HepG2 (cell line): Measurements from ENCODE around the gene EML2. TPM values are rescaled to one million over a fixed set of nuclear protein-coding genes. Genes with fewer than 3 reads are reported as not detected.

Experiments used
- ATAC-seq: fragments of 200-7000 bp; cut with Tn5 transposase; 3 replicates; pipeline ENCODE4 v1.9.1; 2020; ENCODE audit warnings: mild to moderate bottlenecking, moderate library complexity
- BruUV-seq: library from RNA; stranded (reverse); fragments of 400-500 nt; replicated peaks from 2 replicates; lab custom pipeline; 2021; lab: Mats Ljungman, UMichigan
- CTCF ChIA-PET: fragments of 300-600 bp; formaldehyde crosslinking; extraction: SDS; loops from one replicate; lab custom pipeline; 2021; ENCODE audit warnings: low total read pairs, inconsistent platforms, low intra/inter-chr PET ratio; lab: Yijun Ruan, JAX
- POLR2A ChIA-PET: fragments of 350-600 bp; sonication (Branson Sonifier 250); formaldehyde crosslinking; loops from one replicate; lab custom pipeline; 2020; ENCODE audit warnings: antibody characterized with exemption, inconsistent platforms; lab: Yijun Ruan, JAX
- DNase-seq: peaks from one replicate; pipeline ENCODE4 v3.0.0-alpha.2; 2015; ENCODE audit warnings: low spot score
- FAIRE-seq: peaks from 3 replicates; lab custom pipeline; 2011; peaks lifted over from hg19 to GRCh38; lab: Jason Lieb, UNC
- H2AFZ ChIP-seq: one replicate; pipeline ENCODE4 v1.6.1; 2011; ENCODE audit warnings: low read length, inconsistent platforms
- H3K27ac ChIP-seq: fragments of 300-600 bp; 3 replicates; pipeline ENCODE4 v1.8.0; 2011; ENCODE audit warnings: mixed run types, mild to moderate bottlenecking, mixed read lengths, low read length, inconsistent platforms; ENCODE audit not compliant: insufficient read depth; ENCODE audit errors: extremely low read length
- H3K27me3 ChIP-seq, 2 experiments: fragments of 200-600 bp in 1 of 2; 2 replicates in 1 of 2; 3 replicates in 1 of 2; pipeline versions ENCODE4 v1.6.0 to v1.8.0; 2011; ENCODE audit warnings: low read length in 2 of 2, mild to moderate bottlenecking in 2 of 2, moderate library complexity in 2 of 2, inconsistent platforms in 1 of 2; ENCODE audit not compliant: insufficient read depth in 2 of 2, control insufficient read depth in 1 of 2
- H3K36me3 ChIP-seq, 2 experiments: fragments of 200-600 bp in 1 of 2; replicated peaks in 1 of 2; 2 replicates in 1 of 2; 3 replicates in 1 of 2; pipeline versions ENCODE4 v1.5.1 to v1.8.0; 2011; ENCODE audit warnings: low read length in 2 of 2, inconsistent platforms in 1 of 2; ENCODE audit not compliant: insufficient read depth in 2 of 2, control insufficient read depth in 1 of 2
- H3K4me1 ChIP-seq: 2 replicates; pipeline ENCODE4 v1.5.1; 2012; ENCODE audit warnings: low read length, inconsistent platforms; ENCODE audit not compliant: insufficient read depth
- H3K4me2 ChIP-seq: 2 replicates; pipeline ENCODE4 v1.6.0; 2011; ENCODE audit warnings: low read depth, low read length, inconsistent platforms
- H3K4me3 ChIP-seq, 3 experiments: fragments of 200-600 bp in 1 of 3; sonication (generic), shearing (Covaris generic) in 1 of 3; replicated peaks in 1 of 3; 2 replicates each; pipeline ENCODE4 v1.5.1; 2011 to 2016; ENCODE audit warnings: low read length in 3 of 3, inconsistent platforms in 2 of 3, low read depth in 2 of 3, mild to moderate bottlenecking in 2 of 3, control low read depth in 1 of 3, mixed read lengths in 1 of 3; ENCODE audit not compliant: insufficient read depth in 1 of 3
- H3K79me2 ChIP-seq: one replicate; pipeline ENCODE4 v1.6.1; 2011; ENCODE audit warnings: low read length, inconsistent platforms; ENCODE audit not compliant: insufficient read depth
- H3K9ac ChIP-seq: 2 replicates; pipeline ENCODE4 v1.6.0; 2011; ENCODE audit warnings: mild to moderate bottlenecking, low read depth, low read length, inconsistent platforms; ENCODE audit not compliant: insufficient read depth
- H3K9me3 ChIP-seq: 2 replicates; pipeline ENCODE4 v1.5.1; 2012; ENCODE audit warnings: mild to moderate bottlenecking, low read length
- H4K20me1 ChIP-seq: 2 replicates; pipeline ENCODE4 v1.6.0; 2011; ENCODE audit warnings: inconsistent platforms, mild to moderate bottlenecking, low read length, moderate library complexity; ENCODE audit not compliant: insufficient read depth
- ATM ChIP-seq: fragments of 450-650 bp; IDR thresholded peaks from 2 replicates; pipeline ENCODE4 v1.7.1; 2017; ENCODE audit warnings: mild to moderate bottlenecking, borderline replicate concordance
- BCL6 ChIP-seq: IDR thresholded peaks from 2 replicates; pipeline ENCODE4 v1.6.1; 2016; ENCODE audit warnings: missing genetic modification reagents, missing compliant biosample characterization
- DNMT3B ChIP-seq: conservative IDR thresholded peaks from 2 replicates; pipeline ENCODE4 v1.6.1; 2016; ENCODE audit warnings: missing biosample characterization, control low read depth
- DPF2 ChIP-seq: sonication (generic); formaldehyde crosslinking; IDR thresholded peaks from 2 replicates; pipeline ENCODE4 v1.4.0; 2020; ENCODE audit warnings: mild to moderate bottlenecking, low read depth, missing genetic modification reagents, borderline replicate concordance
- GABPA ChIP-seq, 2 experiments: IDR thresholded peaks; 2 replicates each; pipeline ENCODE4 v1.6.1; 2011 to 2016; ENCODE audit warnings: low read depth in 2 of 2, low read length in 1 of 2, missing biosample characterization in 1 of 2, missing genetic modification characterization in 1 of 2
- GLI4 ChIP-seq: sonication (generic); formaldehyde crosslinking; IDR thresholded peaks from 2 replicates; pipeline ENCODE4 v1.5.1; 2020; ENCODE audit warnings: missing genetic modification reagents, mild to moderate bottlenecking, moderate library complexity, borderline replicate concordance
- HDAC2 ChIP-seq: sonication (generic); formaldehyde crosslinking; IDR thresholded peaks from 2 replicates; pipeline ENCODE4 v1.4.0; 2020; ENCODE audit warnings: missing genetic modification reagents
- JDP2 ChIP-seq: sonication (generic); formaldehyde crosslinking; IDR thresholded peaks from 2 replicates; pipeline ENCODE4 v1.8.1; 2022; ENCODE audit warnings: missing genetic modification reagents, borderline replicate concordance
- MATR3 ChIP-seq: sonication (generic); formaldehyde crosslinking; IDR thresholded peaks from 2 replicates; pipeline ENCODE4 v1.4.0; 2020; ENCODE audit warnings: missing genetic modification reagents
- REL ChIP-seq: sonication (generic); formaldehyde crosslinking; conservative IDR thresholded peaks from 2 replicates; pipeline ENCODE4 v1.8.0; 2022; ENCODE audit warnings: mild to moderate bottlenecking, missing genetic modification reagents, moderate library complexity
- THAP7 ChIP-seq: sonication (generic); formaldehyde crosslinking; IDR thresholded peaks from 2 replicates; pipeline ENCODE4 v1.8.1; 2023; ENCODE audit warnings: mild to moderate bottlenecking, missing genetic modification reagents
- ZBTB1 ChIP-seq: sonication (generic); formaldehyde crosslinking; IDR thresholded peaks from 2 replicates; pipeline ENCODE4 v1.4.0; 2020; ENCODE audit warnings: missing genetic modification reagents, borderline replicate concordance
- ZFP37 ChIP-seq: sonication (generic); formaldehyde crosslinking; IDR thresholded peaks from 2 replicates; pipeline ENCODE4 v1.4.0; 2020; ENCODE audit warnings: missing genetic modification reagents, borderline replicate concordance
- ZNF431 ChIP-seq: sonication (generic); formaldehyde crosslinking; IDR thresholded peaks from 2 replicates; pipeline ENCODE4 v1.9.0; 2022; ENCODE audit warnings: missing genetic modification reagents, low read depth, mild to moderate bottlenecking, borderline replicate concordance
- ZNF558 ChIP-seq: sonication (generic); formaldehyde crosslinking; IDR thresholded peaks from 2 replicates; pipeline ENCODE4 v1.9.0; 2022; ENCODE audit warnings: mild to moderate bottlenecking, missing genetic modification reagents, borderline replicate concordance
- ZNF768 ChIP-seq: sonication (generic); formaldehyde crosslinking; IDR thresholded peaks from 2 replicates; pipeline ENCODE4 v1.4.0; 2020; ENCODE audit warnings: missing genetic modification reagents
- ZNF775 ChIP-seq: sonication (generic); formaldehyde crosslinking; IDR thresholded peaks from 2 replicates; pipeline ENCODE4 v1.4.0; 2020; ENCODE audit warnings: missing genetic modification reagents, mild to moderate bottlenecking, moderate library complexity, borderline replicate concordance
- ZSCAN12 ChIP-seq: sonication (generic); formaldehyde crosslinking; IDR thresholded peaks from 2 replicates; pipeline ENCODE4 v1.9.0; 2021; ENCODE audit warnings: mild to moderate bottlenecking, missing genetic modification reagents
- WGBS: methylation state at CpG from one replicate; pipeline ENCODE4 v1.1.6; 2017; ENCODE audit warnings: low lambda C conversion rate; 5-methylcytosine and 5-hydroxymethylcytosine counted together
- in situ Hi-C: cut with HindIII; loops from 2 replicates; pipeline ENCODE4 v1.10.0; 2017; ENCODE audit warnings: low pct_unique_long_range_greater_than_20kb; ENCODE audit not compliant: extremely low pct_ligation_motif_present
- intact Hi-C: fragments of 100-400 bp; cut with micrococcal nuclease; formaldehyde crosslinking; loops from one replicate; pipeline ENCODE4 v1.10.0; 2022; ENCODE audit not compliant: unreplicated experiment
- polyA plus RNA-seq, 8 experiments: library from polyadenylated mRNA; depleted of rRNA in 3 of 8; stranded (reverse) in 7 of 8; unstranded in 1 of 8; fragments of >200 nt; fragmentation: Illumina TruSeq in 4 of 8; extraction: Trizol in 4 of 8; gene quantifications; 2 replicates each; pipeline versions ENCODE4 v1.2.1 to v1.2.3, GENCODE V29; 2011 to 2016; ENCODE audit warnings: low read depth in 4 of 8, missing spikeins in 1 of 8, mixed read lengths in 1 of 8; ENCODE audit not compliant: insufficient read depth in 1 of 8
- total RNA-seq, 5 experiments: library from RNA; depleted of rRNA; stranded (reverse); fragments of >200 nt; fragmentation: Illumina TruSeq; extraction: Trizol; gene quantifications; 2 replicates each; pipeline ENCODE4 v1.2.3, GENCODE V29; 2016; ENCODE audit warnings: low read depth in 1 of 5

The EML2 gene
- total and polyA plus RNA-seq, 2 of the 13 experiments (the other 11 are each of a cell fraction or from before 2014, with no cell fraction given) = 7.3 to 12.9 TPM

- H2AFZ ChIP-seq = no peak overlapping the region
- ChIA-PET CTCF (no interaction called here), POLR2A (no interaction called here)
- no peaks in the 10 kb centered on the region for H3K9me3 ChIP-seq
- H3K36me3 ChIP-seq = no peaks in the 10 kb centered on the region
- BruUV-seq = no TSS peak
- no peak overlapping the region for H3K4me3 ChIP-seq
- in situ Hi-C loops = loop anchor here (5.0 kb wide), 1 partner anchor 49 kb away; no protein-coding TSS in a partner anchor
- FAIRE-seq (no peak), DNase-seq (no peak), ATAC-seq (no peak)
- H3K4me1 ChIP-seq = peaks cover 14% of the 10 kb centered on the region
- H3K79me2 ChIP-seq = no peaks in the 10 kb centered on the region
- intact Hi-C loops = no loop called here
- H3K27ac ChIP-seq = no peak overlapping the region
- TF ChIP-seq ZNF775 (CRISPR knock-in tag) = no peak
- no peak for TF ChIP-seq ZNF431 (CRISPR knock-in tag)
- no peak for TF ChIP-seq HDAC2 (CRISPR knock-in tag)
- no peak for TF ChIP-seq MATR3 (CRISPR knock-in tag)
- no peak for TF ChIP-seq ZFP37 (CRISPR knock-in tag)
- no peak for TF ChIP-seq REL (CRISPR knock-in tag)
- peak; percentile 92 for TF ChIP-seq ZNF768 (CRISPR knock-in tag)
- no peak for TF ChIP-seq ZSCAN12 (CRISPR knock-in tag)
- H3K27me3 ChIP-seq = peaks cover 2 to 21% of the 10 kb centered on the region in 2 experiments; a peak in 4 of 5 replicates
- H3K4me2 ChIP-seq = no peak overlapping the region
- 5% methylated on average over 1 of the region's 1 CpG for WGBS
- H4K20me1 ChIP-seq = no peaks in the 10 kb centered on the region
- no peak overlapping the region for H3K9ac ChIP-seq
These were observed 45.7 kb downstream of the EML2 start for GRCh38 chr19:45593520-45593919.

GRCh38 chr19:45592366-45592765 is 46.8 kb downstream of the EML2 start:
- BruUV-seq = no TSS peak
- CTCF ChIA-PET = interaction anchor here (2.6 to 3.4 kb wide), 2 partner anchors 50 to 89 kb away, joined by 15 to 29 read pairs; no protein-coding TSS in a partner anchor
- POLR2A ChIA-PET = no interaction called here
- FAIRE-seq (no peak), ATAC-seq (no peak)
- intact Hi-C loops = no loop called here
- H3K9ac ChIP-seq = no peak overlapping the region
- H3K27me3 ChIP-seq = peaks cover 0 to 9% of the 10 kb centered on the region in 2 experiments; a peak in 3 of 5 replicates
- H3K36me3 ChIP-seq = no peaks in the 10 kb centered on the region
- TF ChIP-seq JDP2 (CRISPR knock-in tag) (no peak), BCL6 (CRISPR knock-in tag) (no peak), DNMT3B (CRISPR knock-in tag) (no peak), ATM (no peak), GABPA (IDR thresholded peaks at IDR 0.05; ENCODE audit: low read depth, low read length) (no peak), GABPA (CRISPR knock-in tag; IDR thresholded peaks at IDR 0.05; ENCODE audit: low read depth) (no peak), ZBTB1 (CRISPR knock-in tag) (no peak), THAP7 (CRISPR knock-in tag) (no peak), ZNF558 (no peak), GLI4 (CRISPR knock-in tag) (no peak), DPF2 (CRISPR knock-in tag) (no peak)
- TF ChIP-seq, all 625 proteins: peak for 0
- H3K79me2 ChIP-seq = no peaks in the 10 kb centered on the region
- in situ Hi-C loops = loop anchor here (5.0 kb wide), 1 partner anchor 50 kb away; no protein-coding TSS in a partner anchor
- H4K20me1 ChIP-seq = no peaks in the 10 kb centered on the region
- H3K4me1 ChIP-seq = peaks cover 26% of the 10 kb centered on the region
- 14% methylated on average over 4 of the region's 4 CpGs for WGBS
- H3K27ac ChIP-seq = no peak overlapping the region
- H3K4me2 ChIP-seq = no peak overlapping the region
- H3K9me3 ChIP-seq = no peaks in the 10 kb centered on the region
- no peak overlapping the region for H2AFZ ChIP-seq
- no peak overlapping the region for H3K4me3 ChIP-seq
- no peak for DNase-seq
